Stimulated activated CD8-positive, alpha-beta memory T cell treated with anti-CD3 and anti-CD28 coated beads, Interleukin-15, amount 100 ng/mL, for 48 hours (primary cell): Measurements from ENCODE around the gene KRTAP5-7.
"Not testable (repeated sequence)": the region's sequence is repeated elsewhere in the genome, so short reads cannot be mapped to it uniquely, and the experiment has no call there.

Experiments
- DNase-seq, 2 donors: peaks; one replicate each; pipeline ENCODE4 v3.0.0-alpha.2; 2020; ENCODE audit warnings: low read depth in 2 of 2

The KRTAP5-7 gene

DNA sequence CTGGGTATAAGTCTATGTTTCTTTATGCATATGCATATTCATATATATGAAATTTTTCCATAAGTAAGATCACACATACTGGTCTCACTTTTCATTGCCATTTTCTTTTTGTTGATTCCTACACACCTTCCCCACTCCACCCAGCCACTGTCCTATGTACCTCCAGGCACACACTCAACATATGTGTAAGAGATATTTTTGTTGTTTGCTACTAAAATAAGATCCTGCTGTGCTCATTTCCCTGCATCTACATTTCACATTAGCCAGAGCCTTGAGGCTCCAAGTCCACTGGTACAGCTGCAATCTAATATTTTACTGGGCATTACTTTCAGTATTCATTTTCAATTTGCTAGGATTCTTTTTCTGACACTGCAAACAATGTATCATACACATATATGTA is 30.2 kb downstream of the KRTAP5-7 start:
- no peak for DNase-seq

DNA sequence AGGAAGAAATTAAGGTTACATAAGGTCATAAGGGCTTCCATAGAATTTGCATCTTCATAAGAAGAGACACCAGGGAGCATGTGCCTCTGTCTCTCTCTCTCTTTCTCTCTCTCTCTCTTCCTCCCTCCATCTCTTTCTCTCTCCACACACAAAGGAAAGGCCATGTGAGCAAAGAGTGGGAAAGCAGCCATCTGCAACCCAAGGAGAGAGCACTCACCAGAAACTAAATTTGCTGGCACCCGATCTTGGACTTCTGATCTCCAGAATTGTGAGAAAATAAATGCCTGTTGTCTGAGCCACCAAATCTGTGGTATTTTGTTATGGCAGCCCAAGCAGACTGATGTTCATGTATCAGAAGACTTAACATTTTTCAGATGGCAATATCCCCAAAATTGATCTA is 31.9 kb downstream of the KRTAP5-7 start:
- no peak for DNase-seq

DNA sequence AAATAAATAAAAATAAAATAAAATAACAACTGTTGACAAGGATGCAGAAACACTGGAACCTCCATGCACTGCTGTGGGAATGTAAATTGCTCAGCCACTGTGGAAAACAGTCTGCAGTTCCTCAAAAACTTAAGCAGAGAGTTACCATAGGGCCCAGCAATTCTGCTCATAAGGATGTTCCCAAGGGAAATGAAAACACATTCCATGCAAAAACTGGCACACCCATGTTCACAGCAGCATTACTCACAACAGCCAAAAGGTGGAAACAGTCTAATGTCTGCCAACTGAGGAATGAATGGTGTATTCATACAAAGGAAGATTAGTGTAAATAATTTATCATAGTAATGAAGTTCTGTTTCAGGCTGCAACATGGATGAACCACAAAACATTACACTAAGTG is 35.1 kb downstream of the KRTAP5-7 start:
- no peak for DNase-seq

DNA sequence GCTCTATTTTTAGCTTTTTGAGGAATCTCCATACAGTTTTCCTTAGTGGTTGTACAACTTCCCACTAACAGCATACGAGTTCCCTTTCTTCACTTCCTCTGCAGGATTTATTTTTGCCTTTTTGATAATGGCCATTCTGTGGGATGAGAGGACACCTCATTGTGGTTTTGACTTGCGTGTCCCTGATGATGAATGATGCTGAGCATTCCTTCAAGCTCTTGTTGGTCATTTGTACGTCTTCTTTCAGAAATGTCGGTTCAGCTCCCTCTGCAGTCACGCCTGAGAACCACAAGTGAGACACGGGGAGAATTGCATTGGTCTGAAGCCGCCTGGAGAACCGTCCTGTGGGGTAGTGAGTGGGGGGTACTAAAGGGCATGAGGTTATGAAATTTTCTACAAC is 36.3 kb downstream of the KRTAP5-7 start:
- no peak for DNase-seq

DNA sequence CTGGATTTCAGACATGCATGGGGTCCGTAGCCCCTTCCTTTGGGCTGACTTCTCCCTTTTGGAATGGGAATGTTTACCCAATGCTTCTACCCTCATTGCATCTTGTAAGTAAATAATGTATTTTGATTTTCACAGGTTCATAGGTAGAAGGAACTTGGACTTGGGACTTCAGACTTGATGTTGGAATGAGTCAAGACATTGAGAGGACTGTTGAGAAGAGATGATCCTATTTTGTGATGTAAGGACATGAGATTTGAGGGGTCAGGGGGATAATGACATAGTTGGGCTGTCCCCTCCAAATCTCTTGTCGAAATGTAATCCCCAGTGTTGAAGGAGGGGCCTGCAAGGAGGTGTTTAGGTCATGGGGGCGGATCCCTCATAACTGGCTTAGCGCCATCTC is 37.4 kb downstream of the KRTAP5-7 start:
- DNase-seq = no peak

DNA sequence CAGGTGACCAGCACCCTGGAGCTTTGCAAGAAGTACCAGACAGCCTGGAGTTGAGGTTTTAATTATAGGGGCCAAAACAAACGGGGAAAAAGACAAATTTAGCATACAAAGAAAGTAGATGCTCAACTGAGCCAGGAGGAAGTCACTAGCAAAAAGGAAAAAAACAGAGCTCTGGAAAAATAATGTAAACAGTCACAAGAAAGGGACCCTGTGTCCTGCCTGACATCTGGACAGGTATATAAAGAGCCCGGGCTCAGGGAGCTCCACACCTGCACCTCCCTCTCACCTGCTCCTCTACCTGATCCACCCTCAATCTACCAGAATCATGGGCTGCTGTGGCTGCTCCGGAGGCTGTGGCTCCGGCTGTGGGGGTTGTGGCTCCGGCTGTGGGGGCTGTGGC is 38.2 kb downstream of the KRTAP5-7 start, which contains the start of gene KRTAP5-10:
Gene KRTAP5-10 (plus strand): TSS at position 301 of the 400 bp plus-strand sequence. CDS start 25 bp downstream, at position 326.
- DNase-seq = no peak

DNA sequence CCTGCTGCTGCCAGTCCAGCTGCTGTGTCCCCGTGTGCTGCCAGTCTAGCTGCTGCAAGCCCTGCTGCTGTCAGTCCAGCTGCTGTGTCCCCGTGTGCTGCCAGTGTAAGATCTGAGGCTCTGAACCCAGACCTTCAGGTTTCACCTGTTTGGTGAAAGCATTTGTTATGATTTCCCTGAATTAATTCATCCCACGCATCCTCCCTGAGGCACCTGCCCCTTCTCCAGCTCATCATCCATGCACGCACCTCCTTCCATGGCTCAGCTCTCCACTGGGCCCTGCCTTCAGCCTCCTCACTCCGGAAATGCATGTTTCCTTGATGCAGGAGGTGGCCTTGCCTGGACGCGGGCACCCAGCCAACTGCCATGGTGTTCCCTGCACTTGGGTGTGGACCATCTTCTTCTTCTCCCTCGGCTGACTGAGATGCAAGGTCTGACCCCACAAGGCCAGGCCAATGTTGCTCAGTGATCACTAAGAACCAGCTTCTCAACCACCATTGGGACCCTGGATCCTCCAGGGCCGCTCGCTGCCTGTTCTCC is 39.1 kb downstream of the KRTAP5-7 start:
- DNase-seq = no peak

DNA sequence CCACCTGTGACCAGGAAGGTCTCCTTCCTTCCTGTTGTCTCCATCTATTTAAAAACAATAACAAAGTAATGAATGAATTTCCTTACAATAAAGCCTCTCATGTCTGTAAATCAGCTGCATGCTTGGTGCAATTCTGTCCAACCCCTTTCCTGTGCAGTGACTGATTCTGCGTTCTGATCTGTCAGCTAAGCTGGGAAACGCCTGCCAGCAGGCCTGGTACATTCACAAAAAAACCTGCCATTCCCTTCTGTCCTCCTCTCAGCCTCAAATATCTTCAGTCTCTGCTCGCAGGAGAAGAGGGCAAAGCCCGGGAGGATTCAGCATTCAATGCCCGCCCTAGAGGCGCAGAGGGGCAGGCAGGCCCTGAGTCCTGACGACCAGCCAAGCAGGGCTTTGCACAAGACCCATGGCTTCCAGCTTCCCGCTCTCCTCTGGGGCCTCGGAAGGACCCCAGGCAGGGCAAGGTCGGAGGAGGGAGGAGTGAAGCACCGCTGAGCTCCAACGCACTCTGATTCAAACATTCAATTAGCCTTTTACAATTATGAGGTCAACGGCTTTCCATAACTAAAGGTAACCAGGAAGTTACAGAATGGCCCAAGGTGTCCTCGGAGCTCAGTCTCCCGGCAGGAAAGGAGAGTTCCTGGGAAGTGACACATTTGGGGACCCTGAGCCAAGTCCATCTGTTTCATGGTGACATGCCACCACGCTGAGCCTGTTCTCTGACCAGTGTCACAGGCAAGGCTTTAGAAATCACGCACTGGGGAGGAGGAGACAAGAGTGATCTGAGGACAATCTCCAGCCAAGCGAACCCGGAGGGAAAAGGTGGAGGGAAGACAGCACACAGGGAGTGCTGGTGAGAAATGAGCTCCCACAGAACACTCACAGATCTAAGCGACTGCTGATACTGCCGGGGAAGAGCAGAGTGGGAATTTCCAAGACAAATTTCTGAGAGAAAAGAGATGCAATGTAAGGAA is 39.8 kb downstream of the KRTAP5-7 start:
- not testable (repeated sequence) for DNase-seq

DNA sequence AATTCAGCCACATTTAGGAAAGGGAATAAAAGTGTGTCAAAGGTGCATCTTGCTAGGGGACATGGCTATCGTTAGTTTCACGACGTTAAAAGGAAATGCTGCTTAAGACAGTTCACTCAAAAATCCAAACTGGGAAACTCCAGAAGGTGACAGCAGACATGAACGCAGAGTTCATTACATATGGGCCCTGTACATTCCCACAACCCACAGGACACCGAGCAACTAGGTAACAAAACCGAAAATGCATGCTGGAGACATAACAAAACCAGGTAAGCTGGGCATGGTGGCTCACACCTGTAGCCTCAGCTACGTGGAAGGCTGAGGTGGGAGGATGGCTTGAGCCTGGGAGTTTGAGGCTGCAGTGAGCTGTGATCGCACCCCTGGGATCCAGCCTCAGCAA is 40.6 kb downstream of the KRTAP5-7 start:
- not testable (repeated sequence) for DNase-seq

DNA sequence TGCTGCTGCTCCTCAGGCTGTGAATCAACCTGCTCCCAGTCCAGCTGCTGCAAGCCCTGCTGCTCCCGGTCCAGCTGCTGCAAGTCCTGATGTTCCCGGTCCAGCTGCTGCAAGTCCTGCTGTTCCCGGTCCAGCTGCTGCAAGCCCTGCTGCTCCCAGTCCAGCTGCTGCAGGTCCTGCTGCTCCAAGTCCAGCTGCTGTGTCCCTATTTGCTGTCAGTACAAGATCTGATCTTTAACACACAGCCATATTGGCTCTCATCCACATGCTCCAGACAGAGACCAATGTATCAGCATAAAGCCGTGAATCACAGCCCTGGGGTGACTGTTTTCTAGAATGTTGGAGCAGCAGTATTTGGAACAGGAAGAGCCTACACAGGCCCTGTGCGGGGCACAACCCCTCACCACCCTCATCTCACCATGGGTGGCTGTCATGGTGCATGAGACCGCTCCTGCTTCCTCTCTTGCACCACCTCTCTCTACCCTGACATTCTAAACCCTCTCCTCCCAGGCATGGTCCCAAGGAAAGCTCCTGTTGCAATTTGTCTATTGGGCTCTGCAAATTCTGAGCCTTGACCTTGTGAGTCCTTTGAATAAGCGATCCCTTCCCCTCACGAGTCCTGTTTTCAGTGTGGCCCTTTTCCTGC is 41.8 kb downstream of the KRTAP5-7 start:
- no peak for DNase-seq

DNA sequence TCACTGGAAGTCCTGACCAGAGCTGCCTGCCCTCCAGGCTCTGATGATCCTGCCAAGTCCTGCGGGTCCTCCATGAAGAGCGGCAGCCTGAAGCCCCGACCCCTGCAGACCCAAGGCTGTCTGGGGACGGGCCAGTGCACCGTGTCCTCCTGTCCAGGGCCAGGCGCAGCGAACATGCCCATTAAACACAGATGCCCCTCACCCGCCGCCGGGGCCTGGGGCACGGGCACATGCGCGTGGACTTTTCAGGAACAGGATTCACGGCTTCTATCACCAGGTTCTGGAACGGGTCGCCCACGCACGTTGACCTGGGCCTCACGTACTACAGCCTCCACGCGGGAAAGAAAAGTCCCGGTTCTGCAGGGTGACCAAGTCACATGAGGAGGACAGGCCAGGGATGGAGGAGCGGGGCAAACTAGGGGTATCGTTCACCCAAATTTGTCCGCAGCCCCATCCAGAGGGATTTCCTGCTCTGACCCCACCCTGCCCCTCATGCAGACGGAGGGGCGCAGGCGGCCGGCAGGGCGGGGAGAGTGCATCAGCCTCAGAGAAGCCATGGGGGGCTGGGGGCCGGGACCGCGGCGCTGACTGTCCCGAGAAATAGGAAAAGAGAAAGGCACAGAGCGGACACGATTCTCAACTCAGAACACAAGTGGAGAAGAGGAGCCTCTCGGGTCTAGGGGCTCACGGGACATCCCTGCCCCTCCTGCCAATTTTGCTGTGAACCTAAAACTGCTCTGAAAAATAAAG is 44.2 kb downstream of the KRTAP5-7 start:
- not testable (repeated sequence) for DNase-seq

DNA sequence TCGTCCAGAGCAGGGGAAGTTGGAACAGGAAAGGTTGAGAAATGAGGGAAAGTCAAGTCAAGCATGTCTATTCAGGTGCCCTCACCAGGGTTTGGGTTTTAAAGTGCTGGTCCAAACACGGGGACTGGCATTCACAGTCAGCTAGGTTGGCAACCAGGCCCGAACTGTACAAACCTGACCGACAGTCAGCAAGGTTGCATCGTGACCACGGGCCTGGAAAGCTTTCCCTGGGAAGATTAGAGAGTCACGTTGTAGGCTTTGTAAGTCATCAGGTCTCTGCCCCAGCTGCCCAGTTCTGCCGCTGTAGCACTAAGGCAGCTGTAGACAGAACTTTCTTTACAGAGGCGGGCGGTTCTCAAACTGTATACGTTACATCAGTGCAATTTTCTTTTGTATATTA is 45.7 kb downstream of the KRTAP5-7 start:
- no peak for DNase-seq

DNA sequence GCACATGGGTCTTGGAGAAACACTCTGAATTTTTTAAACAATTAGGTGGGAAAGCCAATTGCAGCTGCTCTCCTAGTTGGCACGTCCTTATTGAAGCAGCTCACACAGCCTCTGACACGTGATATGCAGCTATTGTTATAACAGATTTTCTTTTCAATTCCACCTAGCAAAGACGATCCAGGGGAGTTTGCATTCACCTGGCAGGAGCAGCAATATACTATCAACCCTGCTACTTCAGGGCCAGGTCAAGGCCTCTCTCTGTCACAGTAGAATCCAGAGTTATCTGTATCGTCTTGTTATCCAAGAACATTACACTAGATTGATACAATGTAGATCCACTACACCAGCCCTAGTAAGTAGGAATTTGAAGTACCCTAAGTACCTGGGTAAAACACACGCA is 47.4 kb downstream of the KRTAP5-7 start:
- DNase-seq = no peak

DNA sequence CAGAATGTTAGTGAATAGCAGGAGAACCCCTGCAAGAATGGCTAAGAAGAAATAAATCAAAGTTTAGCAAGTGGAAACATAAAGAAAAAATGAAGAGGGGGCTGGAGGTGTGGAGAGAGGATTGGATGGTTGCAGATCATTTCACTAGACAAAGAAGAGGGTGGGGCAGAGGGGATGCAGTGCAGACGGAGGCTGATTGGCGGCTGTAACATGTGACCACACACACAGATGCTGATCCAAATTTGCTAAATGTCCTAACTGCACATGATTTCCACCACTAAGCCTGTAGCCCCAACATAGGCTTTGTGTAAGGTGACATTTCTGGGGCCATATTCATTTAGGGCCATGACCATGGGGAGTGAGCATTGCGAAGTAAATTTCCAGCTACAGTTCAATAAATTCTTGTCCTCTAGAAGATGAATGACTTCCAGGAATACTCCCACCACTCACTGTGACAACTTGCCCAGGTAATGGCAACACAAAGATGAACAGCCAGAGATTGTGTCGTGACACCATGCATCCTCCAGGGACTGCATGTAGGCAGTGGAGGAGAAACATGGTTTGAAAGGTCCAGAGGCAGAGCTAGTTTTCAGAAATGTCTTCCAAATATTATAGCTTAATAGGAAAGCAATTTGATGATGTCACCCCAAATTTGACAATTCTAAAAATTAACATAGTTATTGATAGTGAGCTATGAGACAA is 48.8 kb downstream of the KRTAP5-7 start:
- no peak for DNase-seq

DNA sequence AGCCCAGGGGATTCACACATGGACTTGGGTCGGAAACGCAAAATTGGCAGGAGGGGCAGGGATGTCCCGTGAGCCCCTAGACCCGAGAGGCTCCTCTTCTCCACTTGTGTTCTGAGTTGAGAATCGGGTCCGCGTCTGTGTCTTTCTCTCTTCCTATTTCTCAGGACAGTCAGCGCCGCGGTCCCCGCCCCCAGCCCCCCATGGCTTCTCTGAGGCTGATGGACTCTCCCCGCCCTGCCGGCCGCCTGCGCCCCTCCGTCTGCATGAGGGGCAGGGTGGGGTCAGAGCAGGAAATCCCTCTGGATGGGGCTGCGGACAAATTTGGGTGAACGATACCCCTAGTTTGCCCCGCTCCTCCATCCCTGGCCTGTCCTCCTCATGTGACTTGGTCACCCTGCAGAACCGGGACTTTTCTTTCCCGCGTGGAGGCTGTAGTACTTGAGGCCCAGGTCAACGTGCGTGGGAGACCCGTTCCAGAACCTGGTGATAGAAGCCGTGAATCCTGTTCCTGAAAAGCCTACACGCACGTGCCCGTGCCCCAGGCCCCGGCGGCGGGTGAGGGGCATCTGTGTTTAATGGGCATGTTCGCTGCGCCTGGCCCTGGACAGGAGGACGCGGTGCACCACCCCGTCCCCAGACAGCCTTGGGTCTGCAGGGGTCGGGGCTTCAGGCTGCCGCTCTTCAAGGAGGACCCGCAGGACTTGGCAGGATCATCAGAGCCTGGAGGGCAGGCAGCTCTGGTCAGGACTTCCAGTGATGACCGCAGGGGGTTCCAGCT is 49.8 kb downstream of the KRTAP5-7 start:
- DNase-seq = not testable (repeated sequence)

DNA sequence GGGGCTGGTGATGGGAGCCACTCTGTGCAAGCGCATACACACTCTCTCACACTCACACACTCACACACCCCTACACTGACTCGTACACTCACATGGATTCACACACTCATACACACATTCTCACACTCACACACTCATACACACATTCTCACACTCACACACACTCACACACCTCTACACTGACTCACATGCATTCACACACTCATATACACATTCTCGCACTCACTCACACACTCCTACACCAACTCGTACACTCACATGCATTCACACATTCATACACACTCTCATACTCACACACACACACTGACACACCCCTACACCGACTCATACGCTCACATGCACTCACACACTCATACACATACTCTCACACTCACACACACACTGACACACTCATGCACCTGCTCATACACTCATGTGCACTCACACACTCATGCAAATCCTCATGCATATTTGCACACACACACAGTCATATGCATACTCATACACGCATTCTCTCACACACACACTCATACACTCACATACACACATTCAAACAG is 50.5 kb downstream of the KRTAP5-7 start:
- DNase-seq = no peak
